GM08714 (cell line): Measurements from ENCODE around the gene SDC1.
"Not testable (repeated sequence)": the region's sequence is repeated elsewhere in the genome, so short reads cannot be mapped to it uniquely, and the experiment has no call there.

Experiments used
- H3K4me3 ChIP-seq: fragments of 200-500 bp; sonication (Bioruptor generic); 2 replicates; pipeline ENCODE4 v1.5.1; 2014; ENCODE audit warnings: mild to moderate bottlenecking, low read length, inconsistent platforms
- ZNF274 ChIP-seq: IDR thresholded peaks from 2 replicates; pipeline ENCODE4 v1.6.1; 2012; ENCODE audit warnings: mild to moderate bottlenecking, low read depth, low read length

The SDC1 gene

DNA sequence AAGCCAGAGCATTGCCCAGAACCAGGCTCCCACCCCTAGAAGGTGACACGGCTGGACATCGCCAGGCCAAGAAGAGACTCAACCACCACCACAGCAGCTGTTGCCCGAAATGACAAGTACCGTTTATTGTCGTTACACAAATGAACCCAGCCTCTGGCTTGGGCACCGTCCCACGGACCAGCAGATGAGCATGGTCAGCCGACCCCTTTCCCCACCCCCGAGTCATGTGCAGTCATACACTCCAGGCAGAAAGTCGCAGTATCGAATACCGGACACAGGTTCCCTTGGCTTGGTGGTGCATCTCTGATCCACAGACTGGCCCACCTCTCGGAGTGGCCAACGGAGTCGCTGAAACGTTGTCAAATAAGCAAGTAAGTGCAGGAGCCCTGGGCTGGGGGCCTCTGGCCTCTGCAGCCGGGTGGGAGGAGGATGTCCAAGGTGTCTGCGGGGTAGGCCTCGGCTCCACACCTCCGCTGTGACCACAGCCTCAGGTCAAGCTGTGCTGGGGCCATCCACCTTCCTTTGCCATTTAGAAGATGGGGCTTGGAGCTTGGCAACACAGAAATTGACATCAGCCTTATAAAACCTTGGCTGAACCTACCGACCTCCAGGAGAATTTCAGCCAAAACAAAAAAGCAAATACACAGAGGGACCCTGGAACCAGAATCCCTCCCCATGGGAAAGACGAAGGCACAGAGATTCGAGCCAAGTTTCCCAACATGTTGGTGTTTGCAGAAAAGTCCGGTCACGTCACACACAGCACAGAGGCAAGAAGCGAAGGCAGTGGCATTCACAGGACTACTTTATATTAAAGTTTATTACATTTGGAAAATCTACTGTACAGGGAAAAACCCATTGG lies 24.0 kb downstream of the SDC1 start:
- TF ChIP-seq ZNF274: no peak
- no peak overlapping the region for H3K4me3 ChIP-seq

DNA sequence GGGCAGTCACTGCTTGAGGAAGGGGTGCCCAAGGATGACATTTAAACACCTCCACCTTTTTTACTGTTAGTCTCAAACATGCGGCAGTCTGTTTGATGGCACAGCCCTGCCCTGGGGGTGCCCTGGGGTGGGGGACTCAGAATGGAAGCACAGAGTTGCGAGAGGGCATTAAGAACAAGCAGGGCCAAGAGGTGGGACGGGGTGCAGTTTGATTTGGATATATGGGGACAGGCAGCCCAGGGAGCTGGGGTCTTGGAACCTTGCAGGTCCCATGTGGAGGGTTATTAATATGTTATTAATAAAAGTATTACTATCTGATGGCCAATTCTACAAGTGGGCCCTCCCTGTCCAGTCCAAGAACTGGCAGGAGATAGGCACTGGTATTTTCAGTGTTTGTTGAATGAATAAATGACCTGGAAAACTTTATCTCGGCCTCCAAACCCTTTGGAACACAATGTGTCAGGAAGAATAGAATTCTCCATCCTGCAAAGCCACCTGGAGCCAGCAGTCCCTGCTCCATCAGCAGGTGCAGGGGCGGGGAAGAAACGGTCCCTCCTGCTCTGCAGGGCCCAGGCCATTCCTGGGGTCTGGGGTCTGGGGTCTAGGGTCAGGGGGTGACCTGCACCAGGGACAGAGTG lies 25.2 kb downstream of the SDC1 start:
- TF ChIP-seq ZNF274: no peak
- no peak overlapping the region for H3K4me3 ChIP-seq

DNA sequence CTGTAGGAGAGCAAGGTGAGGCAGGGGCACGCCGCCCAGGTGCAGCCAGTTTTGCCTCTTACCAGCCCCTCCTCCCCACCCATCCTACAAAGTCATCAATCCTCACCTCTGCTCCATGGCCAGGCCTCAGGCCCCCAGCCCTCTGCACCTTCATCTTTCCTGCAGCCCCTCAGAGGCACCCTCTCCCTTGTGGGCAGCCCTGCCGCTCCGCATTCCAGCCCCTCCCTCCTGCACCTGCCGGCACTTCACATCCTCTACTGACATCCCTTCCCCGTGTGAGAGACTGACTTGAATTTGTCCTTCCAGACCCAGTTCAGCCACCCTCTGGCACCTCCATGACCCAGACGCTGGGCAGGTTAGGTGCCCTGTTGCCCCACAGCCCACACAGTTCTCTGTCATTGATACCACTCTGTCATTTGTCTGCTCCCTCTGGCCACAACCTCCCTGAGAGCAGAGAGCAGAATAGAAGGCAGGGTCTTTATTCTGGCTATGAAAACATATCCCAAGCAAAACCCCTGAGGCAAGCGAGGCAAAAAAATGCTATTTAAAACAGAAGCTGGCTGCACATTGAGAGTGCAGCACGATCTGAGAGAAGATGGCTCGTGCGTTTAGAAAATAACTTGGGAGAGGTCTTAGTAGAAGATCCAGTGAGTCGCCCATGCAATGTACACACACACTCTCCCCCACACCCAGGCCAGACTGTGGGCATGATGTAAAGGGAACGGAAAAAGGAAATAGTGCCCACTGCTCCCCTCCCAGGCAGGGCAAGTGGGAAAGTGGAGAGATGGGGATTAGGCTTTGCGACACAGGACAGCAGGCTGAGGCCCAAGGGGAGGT lies 25.9 kb downstream of the SDC1 start:
- no peak overlapping the region for H3K4me3 ChIP-seq
- TF ChIP-seq ZNF274: no peak

DNA sequence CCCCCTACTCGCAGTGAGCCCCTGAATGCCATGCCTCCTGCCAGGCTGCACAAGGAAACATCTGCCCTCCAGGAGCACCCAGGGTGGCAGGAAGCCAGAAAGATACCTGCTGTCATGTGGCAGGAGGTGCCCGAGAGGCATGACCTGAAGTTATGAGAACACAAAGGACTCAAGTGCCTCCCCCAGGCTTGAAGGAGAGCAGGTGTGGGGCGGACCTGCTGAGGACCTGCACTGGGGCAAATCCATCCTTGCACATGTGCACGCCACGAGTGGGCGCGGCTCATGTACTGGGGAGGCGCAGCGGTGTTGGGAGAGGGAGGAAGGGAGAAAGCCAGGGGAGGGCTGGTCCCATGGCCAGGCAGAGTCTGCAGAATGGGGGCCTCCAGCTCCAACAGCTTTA lies 26.9 kb downstream of the SDC1 start:
- no peak for TF ChIP-seq ZNF274

DNA sequence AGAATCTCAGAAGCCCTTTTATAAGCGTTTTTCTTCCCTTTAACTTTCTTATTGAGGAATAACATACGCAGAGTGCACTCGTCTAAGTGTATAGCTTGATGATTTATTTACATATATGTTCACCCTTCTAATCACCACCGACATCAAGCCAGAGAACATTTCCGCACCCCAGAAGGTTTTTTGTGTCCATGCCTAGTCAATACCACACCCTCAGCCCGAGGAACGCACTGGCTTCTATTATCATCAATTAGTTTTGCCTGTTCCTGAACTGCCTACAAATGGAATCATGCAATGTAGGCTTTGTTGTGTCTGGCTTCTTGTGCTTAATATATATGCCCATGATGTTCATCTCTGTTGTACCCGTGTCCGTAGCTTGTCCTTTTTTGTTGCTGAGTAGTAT lies 27.7 kb downstream of the SDC1 start:
- TF ChIP-seq ZNF274: no peak
- H3K4me3 ChIP-seq: no peak overlapping the region

More for the DNA sequence above, 26.9 kb downstream of the SDC1 start:
- no peak overlapping the region for H3K4me3 ChIP-seq

DNA sequence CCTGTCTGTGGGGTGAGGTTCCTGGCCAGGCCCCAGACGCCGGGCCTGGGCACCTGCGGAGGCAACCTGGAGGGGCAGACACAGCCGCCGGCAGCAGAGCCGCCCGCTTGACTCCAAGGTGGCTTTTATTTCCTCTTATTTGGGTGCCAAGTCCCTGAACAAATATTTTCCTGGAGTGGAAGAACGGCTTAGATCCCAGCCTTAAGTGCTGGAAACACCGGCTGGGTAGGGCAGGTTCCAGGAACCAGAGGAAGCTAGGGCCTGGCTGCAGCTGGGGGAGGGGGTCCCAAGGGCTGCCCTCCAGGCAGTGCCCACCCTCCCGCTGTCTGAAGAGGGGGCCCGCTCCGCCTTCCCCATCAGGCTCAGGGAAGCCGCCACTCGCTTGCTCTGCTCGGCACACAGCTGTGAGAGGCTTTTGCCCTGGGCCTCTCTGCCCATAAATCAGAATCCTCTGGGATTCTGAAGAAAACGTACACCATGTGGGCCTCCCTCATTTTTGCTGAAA lies 28.2 kb downstream of the SDC1 start:
- TF ChIP-seq ZNF274: no peak

DNA sequence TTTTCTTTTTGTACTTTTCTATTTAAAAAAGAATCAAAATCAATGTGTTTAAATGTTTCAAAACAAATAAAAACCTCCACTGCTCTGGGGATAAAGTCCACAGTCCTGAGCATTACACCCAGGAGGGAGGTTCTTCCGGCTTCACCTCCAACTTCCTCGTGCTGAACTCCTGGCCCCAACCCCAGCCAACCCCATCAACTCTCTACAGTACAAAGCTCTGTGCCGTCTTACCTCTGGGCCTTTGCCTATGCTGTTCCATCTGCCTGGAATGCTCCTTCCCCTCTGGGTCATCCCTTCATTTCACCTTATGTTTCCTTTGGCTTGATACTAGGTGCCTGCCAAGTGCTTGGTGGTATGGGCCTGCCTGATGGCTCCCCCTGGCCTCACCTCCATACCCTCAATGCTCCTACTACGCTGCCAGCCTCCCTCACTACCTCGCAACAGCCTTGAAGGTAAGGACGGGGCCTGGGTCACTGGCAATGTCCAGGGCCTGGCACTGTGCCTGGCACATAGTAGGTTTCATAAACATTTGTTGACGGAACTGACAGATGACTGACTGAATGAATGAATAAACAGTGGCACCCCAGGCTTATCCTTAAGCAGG lies 28.8 kb downstream of the SDC1 start:
- H3K4me3 ChIP-seq: no peak overlapping the region
- no peak for TF ChIP-seq ZNF274

More for the DNA sequence above, 28.2 kb downstream of the SDC1 start:
- H3K4me3 ChIP-seq: no peak overlapping the region

DNA sequence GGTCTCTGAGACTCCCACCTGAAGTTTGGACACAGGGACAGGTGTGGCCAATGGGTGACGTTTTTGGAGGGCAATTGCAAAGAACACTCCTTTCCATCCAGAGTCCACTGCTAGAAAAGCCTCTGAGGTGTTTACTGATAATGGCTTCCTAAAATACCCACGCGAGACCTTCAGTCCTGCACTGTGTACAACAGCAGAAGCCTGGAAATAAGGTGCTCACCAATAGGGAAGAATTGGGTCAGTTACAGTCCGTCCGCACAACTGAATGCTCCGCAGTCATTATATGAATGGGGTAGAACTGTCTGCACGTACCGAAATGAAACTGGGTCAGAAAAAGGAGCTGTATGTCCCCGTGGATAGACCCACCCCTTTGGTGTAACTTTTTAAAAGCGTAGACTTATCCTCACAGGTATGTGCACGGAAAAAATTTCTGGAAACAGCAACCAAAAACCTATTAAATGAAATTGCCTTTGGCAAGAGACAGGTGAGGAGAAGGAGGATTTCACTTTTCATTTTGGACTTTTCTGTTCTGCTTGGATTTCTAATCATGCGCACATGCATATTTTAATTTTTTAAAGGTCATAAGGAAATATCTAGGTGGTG lies 29.4 kb downstream of the SDC1 start:
- no peak overlapping the region for H3K4me3 ChIP-seq
- TF ChIP-seq ZNF274: no peak

DNA sequence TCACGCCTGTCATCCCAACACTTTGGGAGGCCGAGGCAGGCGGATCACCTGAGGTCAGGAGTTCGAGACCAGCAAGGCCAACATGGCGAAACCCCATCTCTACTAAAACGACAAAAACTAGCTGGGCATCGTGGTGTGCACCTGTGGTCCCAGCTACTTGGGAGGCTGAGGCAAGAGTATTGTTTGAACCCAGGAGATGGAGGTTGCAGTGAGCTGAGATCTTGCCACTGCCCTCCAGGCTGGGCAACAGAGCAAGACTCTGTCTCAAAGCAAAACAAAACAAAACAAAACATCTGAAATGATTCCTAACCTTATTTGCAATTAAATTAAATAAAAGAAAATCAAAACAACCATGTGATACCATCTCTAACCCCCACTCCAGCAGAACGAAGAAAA lies 29.9 kb downstream of the SDC1 start:
- not testable (repeated sequence) for H3K4me3 ChIP-seq

DNA sequence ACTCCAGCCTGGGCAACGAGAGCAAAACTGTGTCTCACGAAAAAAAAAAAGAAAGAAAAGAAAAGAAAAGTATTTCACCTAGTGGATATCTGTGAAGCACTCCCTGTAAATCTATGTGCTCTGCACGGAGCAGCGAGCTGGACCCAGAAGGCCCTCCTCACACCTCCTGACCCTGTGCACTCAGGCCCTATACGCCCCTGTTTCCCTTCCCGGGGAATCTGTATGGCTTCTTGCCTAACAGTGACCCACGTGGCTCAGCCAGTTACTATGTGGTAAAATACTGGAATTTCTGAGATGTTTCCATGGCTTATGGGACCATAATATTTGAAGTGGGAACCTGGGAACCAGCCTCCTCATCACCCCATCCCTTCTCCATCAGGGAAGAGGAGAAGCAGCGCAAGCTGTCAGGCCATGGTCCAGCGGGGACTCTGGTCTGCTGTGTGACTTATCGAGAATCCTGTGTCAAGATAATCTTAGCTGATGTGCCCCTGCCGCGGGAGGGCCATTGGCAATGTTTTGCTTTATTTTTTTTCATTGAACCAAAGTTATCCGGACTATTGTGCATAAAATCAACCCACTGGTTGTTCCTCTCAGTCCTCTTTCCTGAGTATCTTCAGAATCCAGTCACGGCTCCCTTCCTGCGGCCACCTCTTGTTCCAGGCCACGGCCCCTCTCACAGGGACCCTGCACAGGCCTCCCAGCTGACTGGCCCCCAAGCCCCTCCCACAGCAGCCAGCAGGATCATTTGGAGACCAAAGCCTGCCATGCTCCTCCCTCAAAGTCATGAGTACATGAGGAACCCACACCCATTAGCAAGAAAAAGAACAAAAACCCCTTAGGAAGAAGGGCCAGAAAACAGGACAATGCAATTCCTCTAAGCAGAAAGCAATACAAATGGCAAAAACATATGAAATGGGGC lies 30.6 kb downstream of the SDC1 start:
- TF ChIP-seq ZNF274: no peak
- H3K4me3 ChIP-seq: no peak overlapping the region

DNA sequence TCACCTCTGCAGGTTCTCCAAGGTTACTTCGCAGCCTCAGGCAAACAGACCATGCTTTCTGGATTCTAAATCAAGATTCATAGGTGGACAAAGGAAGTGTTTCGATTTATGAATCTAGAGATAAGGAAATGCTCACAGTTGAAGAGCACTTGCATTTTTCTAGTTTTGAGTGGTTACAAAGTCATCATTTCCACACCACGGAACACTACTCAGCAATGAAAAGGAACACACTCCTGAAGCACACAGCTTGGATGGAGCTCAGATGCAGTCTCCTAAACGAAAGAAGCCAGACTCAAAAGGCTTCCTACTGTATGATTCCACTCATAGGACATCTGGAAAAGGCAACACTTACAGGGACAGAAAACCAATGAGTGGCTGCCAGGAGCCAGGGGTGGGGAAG lies 31.7 kb downstream of the SDC1 start:
- no peak for TF ChIP-seq ZNF274
- no peak overlapping the region for H3K4me3 ChIP-seq

DNA sequence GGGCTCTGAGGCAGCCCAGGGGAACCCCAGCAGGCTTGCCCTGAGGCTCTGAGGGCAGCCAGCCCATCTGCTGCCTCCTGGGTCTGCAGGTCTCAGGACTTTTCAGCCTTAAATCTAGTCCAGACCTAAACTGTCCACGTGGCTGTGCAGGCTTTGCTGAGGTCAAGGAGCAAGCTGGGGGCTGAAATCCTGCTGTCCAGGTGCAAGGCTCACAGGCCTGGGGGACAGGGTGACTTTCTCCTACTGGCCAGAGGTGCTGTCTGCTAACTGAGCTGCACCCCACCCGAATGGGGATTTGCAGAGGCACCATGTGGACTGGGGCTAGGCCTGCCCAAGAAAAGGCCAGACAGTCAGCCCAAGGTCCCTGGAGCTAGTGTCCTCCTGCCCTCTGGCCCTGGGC lies 32.1 kb downstream of the SDC1 start:
- H3K4me3 ChIP-seq: no peak overlapping the region
- no peak for TF ChIP-seq ZNF274
